H9 (cell line): Measurements from ENCODE around the gene CFAP65. TPM values are rescaled to one million over a fixed set of nuclear protein-coding genes. Genes with fewer than 3 reads are reported as not detected.

Experiments used
- DNase-seq: peaks from one replicate; pipeline ENCODE4 v3.0.0-alpha.2; 2017
- H2AFZ ChIP-seq: one replicate; pipeline ENCODE4 v1.6.1; 2013; ENCODE audit warnings: mild to moderate bottlenecking, low read length, control low read depth, moderate library complexity
- H2AK5ac ChIP-seq: 2 replicates; pipeline ENCODE4 v1.6.1; 2013; ENCODE audit warnings: low read length, control low read depth, mixed read lengths; ENCODE audit not compliant: insufficient read length
- H2BK120ac ChIP-seq: one replicate; pipeline ENCODE4 v1.6.1; 2013; ENCODE audit warnings: low read depth, mild to moderate bottlenecking, low read length, control low read depth, inconsistent platforms; ENCODE audit not compliant: poor library complexity, severe bottlenecking
- H2BK12ac ChIP-seq: 2 replicates; pipeline ENCODE4 v1.6.1; 2013; ENCODE audit warnings: low read length, control low read depth, mixed read lengths, low read depth; ENCODE audit not compliant: insufficient read length
- H2BK15ac ChIP-seq: 2 replicates; pipeline ENCODE4 v1.6.1; 2013; ENCODE audit warnings: low read depth, low read length, control low read depth
- H2BK20ac ChIP-seq: one replicate; pipeline ENCODE4 v1.6.1; 2013; ENCODE audit warnings: low read depth, mild to moderate bottlenecking, low read length, control low read depth, inconsistent platforms; ENCODE audit not compliant: poor library complexity, severe bottlenecking
- H2BK5ac ChIP-seq: 2 replicates; pipeline ENCODE4 v1.6.1; 2013; ENCODE audit warnings: low read length, control low read depth, mixed read lengths; ENCODE audit not compliant: insufficient read length
- H3K14ac ChIP-seq: 2 replicates; pipeline ENCODE4 v1.6.1; 2013; ENCODE audit warnings: low read length, control low read depth; ENCODE audit not compliant: insufficient read depth
- H3K18ac ChIP-seq: 2 replicates; pipeline ENCODE4 v1.6.1; 2013; ENCODE audit warnings: low read depth, mild to moderate bottlenecking, mixed read lengths, low read length, control low read depth; ENCODE audit not compliant: insufficient read length
- H3K23ac ChIP-seq: 2 replicates; pipeline ENCODE4 v1.6.1; 2013; ENCODE audit warnings: low read length, control low read depth, mixed read lengths, low read depth; ENCODE audit not compliant: insufficient read length
- H3K23me2 ChIP-seq: 2 replicates; pipeline ENCODE4 v1.6.1; 2013; ENCODE audit warnings: low read depth, mild to moderate bottlenecking, mixed read lengths, low read length, control low read depth; ENCODE audit not compliant: insufficient read length, poor library complexity, severe bottlenecking
- H3K27ac ChIP-seq: 2 replicates; pipeline ENCODE4 v1.5.1; 2013; ENCODE audit warnings: low read length, control low read depth, mixed read lengths, low read depth; ENCODE audit not compliant: insufficient read length
- H3K27me3 ChIP-seq: 2 replicates; pipeline ENCODE4 v1.6.1; 2013; ENCODE audit warnings: low read length, control low read depth, inconsistent platforms; ENCODE audit not compliant: insufficient read depth
- H3K4ac ChIP-seq: 2 replicates; pipeline ENCODE4 v1.6.1; 2013; ENCODE audit warnings: low read depth, mild to moderate bottlenecking, control low read depth, inconsistent platforms, low read length, moderate library complexity
- H3K4me1 ChIP-seq: 2 replicates; pipeline ENCODE4 v1.6.1; 2013; ENCODE audit warnings: low read length, control low read depth, inconsistent platforms; ENCODE audit not compliant: insufficient read depth
- H3K4me2 ChIP-seq: 2 replicates; pipeline ENCODE4 v1.6.1; 2013; ENCODE audit warnings: low read length, control low read depth, mixed read lengths; ENCODE audit not compliant: insufficient read length, insufficient read depth
- H3K56ac ChIP-seq: 2 replicates; pipeline ENCODE4 v1.6.1; 2013; ENCODE audit warnings: low read depth, mild to moderate bottlenecking, mixed read lengths, low read length, control low read depth; ENCODE audit not compliant: insufficient read length
- H3K79me1 ChIP-seq: 2 replicates; pipeline ENCODE4 v1.6.1; 2013; ENCODE audit warnings: low read depth, mild to moderate bottlenecking, moderate library complexity, low read length, control low read depth, inconsistent platforms; ENCODE audit not compliant: insufficient read depth, poor library complexity, severe bottlenecking
- H3K79me2 ChIP-seq: 2 replicates; pipeline ENCODE4 v1.6.1; 2013; ENCODE audit warnings: low read length, control low read depth, inconsistent platforms; ENCODE audit not compliant: insufficient read depth
- H3K9ac ChIP-seq: 2 replicates; pipeline ENCODE4 v1.6.1; 2013; ENCODE audit warnings: low read length, control low read depth, mixed read lengths; ENCODE audit not compliant: insufficient read length; ENCODE audit errors: extremely low read depth
- H3K9me3 ChIP-seq: one replicate; pipeline ENCODE4 v1.6.1; 2013; ENCODE audit warnings: low read depth, low read length, inconsistent platforms; ENCODE audit not compliant: control insufficient read depth
- H3T11ph ChIP-seq: one replicate; pipeline ENCODE4 v1.6.1; 2013; ENCODE audit warnings: mild to moderate bottlenecking, low read length, control low read depth, inconsistent platforms
- H4K20me1 ChIP-seq: one replicate; pipeline ENCODE4 v1.6.1; 2013; ENCODE audit not compliant: control insufficient read depth, insufficient read length, insufficient read depth
- H4K5ac ChIP-seq: 2 replicates; pipeline ENCODE4 v1.6.1; 2013; ENCODE audit warnings: low read depth, mild to moderate bottlenecking, mixed read lengths, low read length, control low read depth; ENCODE audit not compliant: insufficient read length
- H4K8ac ChIP-seq: replicated peaks from 2 replicates; pipeline ENCODE4 v1.6.1; 2013; ENCODE audit warnings: low read length, control low read depth, mixed read lengths, low read depth; ENCODE audit not compliant: insufficient read length
- H4K91ac ChIP-seq: 2 replicates; pipeline ENCODE4 v1.6.1; 2013; ENCODE audit warnings: low read depth, mild to moderate bottlenecking, moderate library complexity, mixed read lengths, low read length, control low read depth; ENCODE audit not compliant: insufficient read length
- H3K27ac Mint-ChIP-seq, 3 experiments: 2 replicates in 2 of 3; 3 replicates in 1 of 3; pipeline ENCODE4 v1.8.0; 2020 to 2021; ENCODE audit warnings: mixed read lengths in 3 of 3, mild to moderate bottlenecking in 1 of 3, moderate library complexity in 1 of 3
- H3K27me3 Mint-ChIP-seq: 2 replicates; pipeline ENCODE4 v1.8.0; 2021; ENCODE audit warnings: low read depth, mild to moderate bottlenecking, moderate library complexity, mixed read lengths
- H3K36me3 Mint-ChIP-seq, 3 experiments: 2 replicates in 2 of 3; 3 replicates in 1 of 3; pipeline ENCODE4 v1.8.0; 2020 to 2021; ENCODE audit warnings: low read depth in 3 of 3, mixed read lengths in 3 of 3; ENCODE audit not compliant: insufficient read depth in 1 of 3
- H3K4me1 Mint-ChIP-seq, 2 experiments: 2 replicates each; pipeline ENCODE4 v1.8.0; 2020; ENCODE audit warnings: mixed read lengths in 2 of 2
- H3K4me3 Mint-ChIP-seq, 2 experiments: 2 replicates in 1 of 2; 3 replicates in 1 of 2; pipeline ENCODE4 v1.8.0; 2020 to 2021; ENCODE audit warnings: mild to moderate bottlenecking in 2 of 2, mixed read lengths in 2 of 2, moderate library complexity in 1 of 2
- H3K9me3 Mint-ChIP-seq, 2 experiments: 2 replicates in 1 of 2; 3 replicates in 1 of 2; pipeline ENCODE4 v1.8.0; 2020; ENCODE audit warnings: mild to moderate bottlenecking in 2 of 2, mixed read lengths in 2 of 2, moderate library complexity in 1 of 2
- WGBS: extraction: QIAGEN DNeasy Blood & Tissue Kit; methylation state at CpG from one replicate; pipeline ENCODE4 v1.1.7; 2013; ENCODE audit warnings: missing lambda C conversion rate, low lambda C conversion rate, mixed read lengths; ENCODE audit not compliant: insufficient read length; ENCODE audit errors: extremely low coverage; 5-methylcytosine and 5-hydroxymethylcytosine counted together
- total RNA-seq: library from RNA; stranded (reverse); gene quantifications from 2 replicates; pipeline ENCODE4 v1.2.1, GENCODE V29; 2021
- TF ChIP-seq, protein P1 (sequence below): fragments of 200-600 bp; sonication (generic); conservative IDR thresholded peaks from 3 replicates; pipeline ENCODE4 v1.8.0; 2021; ENCODE audit warnings: antibody characterized with exemption, mild to moderate bottlenecking

Gene CFAP65
- total RNA-seq, 1 experiment from 2014 or later: 0.20 TPM

- Histone ChIP-seq H2BK15ac (no peak overlapping the region), H3K18ac (no peak overlapping the region), H3K14ac (no peak overlapping the region), H3K4me1 (no peaks in the 10 kb centered on the region; the same call in 1 of the 2 replicates), H3K9ac (no peak overlapping the region), H3K79me1 (no peaks in the 10 kb centered on the region), H3K27ac (no peak overlapping the region), H4K20me1 (no peaks in the 10 kb centered on the region), H3K23ac (no peak overlapping the region), H4K5ac (no peak overlapping the region), H4K8ac (no peak overlapping the region), H2BK120ac (no peak overlapping the region), H2BK5ac (no peak overlapping the region), H2AFZ (no peak overlapping the region), H2AK5ac (no peak overlapping the region), H2BK20ac (no peak overlapping the region), H3K27me3 (peaks cover 83% of the 10 kb centered on the region), H4K91ac (no peak overlapping the region), H3K23me2 (peaks cover 16% of the 10 kb centered on the region), H3K9me3 (no peaks in the 10 kb centered on the region), H3K79me2 (no peaks in the 10 kb centered on the region), H2BK12ac (no peak overlapping the region), H3K56ac (no peak overlapping the region), H3T11ph (no peak overlapping the region), H3K4me2 (peak overlapping the region; percentile 42), H3K4ac (no peak overlapping the region)
- H3K9me3 Mint-ChIP-seq: peaks cover 2 to 5% of the 10 kb centered on the region in 2 experiments; a peak in 2 of 5 replicates
- H3K4me3 Mint-ChIP-seq: peak overlapping the region; percentile 45 to 82
- no peak overlapping the region for H3K27ac Mint-ChIP-seq
- peaks cover 99% of the 10 kb centered on the region for H3K27me3 Mint-ChIP-seq
- peaks cover 10 to 31% of the 10 kb centered on the region in 2 experiments for H3K4me1 Mint-ChIP-seq
- no CpG with 5 or more reads among the region's 50 CpGs for WGBS
- peak; percentile 58 for DNase-seq
- H3K36me3 Mint-ChIP-seq: peaks cover 0 to 3% (median 0%) of the 10 kb centered on the region in 3 experiments; a peak in 1 of 7 replicates
- TF ChIP-seq, protein P1, sequence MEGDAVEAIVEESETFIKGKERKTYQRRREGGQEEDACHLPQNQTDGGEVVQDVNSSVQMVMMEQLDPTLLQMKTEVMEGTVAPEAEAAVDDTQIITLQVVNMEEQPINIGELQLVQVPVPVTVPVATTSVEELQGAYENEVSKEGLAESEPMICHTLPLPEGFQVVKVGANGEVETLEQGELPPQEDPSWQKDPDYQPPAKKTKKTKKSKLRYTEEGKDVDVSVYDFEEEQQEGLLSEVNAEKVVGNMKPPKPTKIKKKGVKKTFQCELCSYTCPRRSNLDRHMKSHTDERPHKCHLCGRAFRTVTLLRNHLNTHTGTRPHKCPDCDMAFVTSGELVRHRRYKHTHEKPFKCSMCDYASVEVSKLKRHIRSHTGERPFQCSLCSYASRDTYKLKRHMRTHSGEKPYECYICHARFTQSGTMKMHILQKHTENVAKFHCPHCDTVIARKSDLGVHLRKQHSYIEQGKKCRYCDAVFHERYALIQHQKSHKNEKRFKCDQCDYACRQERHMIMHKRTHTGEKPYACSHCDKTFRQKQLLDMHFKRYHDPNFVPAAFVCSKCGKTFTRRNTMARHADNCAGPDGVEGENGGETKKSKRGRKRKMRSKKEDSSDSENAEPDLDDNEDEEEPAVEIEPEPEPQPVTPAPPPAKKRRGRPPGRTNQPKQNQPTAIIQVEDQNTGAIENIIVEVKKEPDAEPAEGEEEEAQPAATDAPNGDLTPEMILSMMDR: no peak
Observed at GRCh38 chr2:218984239-218985020, 56.9 kb downstream of the CFAP65 start.
